SK-N-SH treated with all-trans-retinoic acid at 6 μM for 48 hours (cell line): ENCODE measurements around the gene GADD45B.

Source experiments
- ARNTL ChIP-seq: fragments of 450-650 bp; formaldehyde crosslinking; IDR thresholded peaks from 2 replicates; pipeline ENCODE4 v1.5.0; 2020; ENCODE audit warnings: low read depth, mild to moderate bottlenecking, moderate library complexity, borderline replicate concordance
- BACH2 ChIP-seq: fragments of 250-450 bp; sonication (Bioruptor Pico); IDR thresholded peaks from 2 replicates; pipeline ENCODE4 v1.9.0; 2021; ENCODE audit warnings: mild to moderate bottlenecking, borderline replicate concordance
- ESRRG ChIP-seq: fragments of 250-450 bp; sonication (Bioruptor Pico); IDR thresholded peaks from 2 replicates; pipeline ENCODE4 v1.6.1; 2021; ENCODE audit warnings: mild to moderate bottlenecking
- ISL1 ChIP-seq: fragments of 250-450 bp; sonication (Bioruptor Pico); IDR thresholded peaks from 2 replicates; pipeline ENCODE4 v2.1.2; 2022; ENCODE audit warnings: mild to moderate bottlenecking, moderate library complexity
- PATZ1 ChIP-seq: fragments of 250-450 bp; sonication (Bioruptor Pico); IDR thresholded peaks from 2 replicates; pipeline ENCODE4 v1.8.0; 2020; ENCODE audit warnings: mild to moderate bottlenecking, moderate library complexity, borderline replicate concordance
- PPARA ChIP-seq: fragments of 250-450 bp; sonication (Bioruptor Pico); IDR thresholded peaks from 2 replicates; pipeline ENCODE4 v1.5.0; 2020; ENCODE audit warnings: mild to moderate bottlenecking, borderline replicate concordance
- RARB ChIP-seq: fragments of 250-450 bp; sonication (Bioruptor Pico); IDR thresholded peaks from 2 replicates; pipeline ENCODE4 v1.8.0; 2021; ENCODE audit warnings: mild to moderate bottlenecking, moderate library complexity
- ZFP3 ChIP-seq: fragments of 250-450 bp; sonication (Bioruptor Pico); IDR thresholded peaks from 2 replicates; pipeline ENCODE4 v1.5.0; 2020; ENCODE audit warnings: mild to moderate bottlenecking, moderate library complexity
- ZFP30 ChIP-seq: fragments of 450-650 bp; formaldehyde crosslinking; IDR thresholded peaks from 2 replicates; pipeline ENCODE4 v1.5.0; 2022; ENCODE audit warnings: mild to moderate bottlenecking, moderate library complexity
- ZNF70 ChIP-seq: fragments of 450-650 bp; formaldehyde crosslinking; IDR thresholded peaks from 2 replicates; pipeline ENCODE4 v1.5.0; 2020; ENCODE audit warnings: mild to moderate bottlenecking, moderate library complexity

- TF ChIP-seq ARNTL, result no peak
- TF ChIP-seq RARB (CRISPR knock-in tag), result no peak
- no peak for TF ChIP-seq ESRRG (CRISPR knock-in tag)
- no peak for TF ChIP-seq PATZ1 (CRISPR knock-in tag)
- TF ChIP-seq PPARA (CRISPR knock-in tag), result no peak
- TF ChIP-seq BACH2 (CRISPR knock-in tag), result no peak
- no peak for TF ChIP-seq ISL1
- TF ChIP-seq ZNF70, result no peak
- TF ChIP-seq ZFP30 (CRISPR knock-in tag), result no peak
- TF ChIP-seq ZFP3 (CRISPR knock-in tag), result no peak
These were observed 47.6 kb upstream of the GADD45B start for GRCh38 chr19:2428321-2428690.
